Measurements from ENCODE around the gene LEFTY2.

DNA sequence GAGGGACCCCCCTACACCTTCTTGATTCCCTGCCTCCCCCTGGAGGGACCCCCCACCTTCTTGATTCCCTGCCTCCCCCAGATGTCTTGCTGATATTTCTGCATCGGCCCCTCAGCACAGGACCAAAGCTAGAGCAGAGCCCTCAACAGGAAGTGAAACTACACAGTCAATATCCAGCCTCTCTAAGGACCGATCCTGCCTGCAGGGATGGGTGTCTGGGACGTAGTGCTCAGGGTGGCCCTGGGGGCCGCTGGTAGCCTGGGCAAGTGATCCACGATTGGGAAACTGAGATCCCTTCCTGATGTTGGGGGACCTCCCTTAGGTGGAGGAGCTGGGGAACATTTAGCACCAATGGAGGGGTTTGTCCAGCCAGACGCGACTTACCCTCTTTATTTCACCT is 3.9 kb upstream of the LEFTY2 start:
- TF ChIP-seq, protein P1, sequence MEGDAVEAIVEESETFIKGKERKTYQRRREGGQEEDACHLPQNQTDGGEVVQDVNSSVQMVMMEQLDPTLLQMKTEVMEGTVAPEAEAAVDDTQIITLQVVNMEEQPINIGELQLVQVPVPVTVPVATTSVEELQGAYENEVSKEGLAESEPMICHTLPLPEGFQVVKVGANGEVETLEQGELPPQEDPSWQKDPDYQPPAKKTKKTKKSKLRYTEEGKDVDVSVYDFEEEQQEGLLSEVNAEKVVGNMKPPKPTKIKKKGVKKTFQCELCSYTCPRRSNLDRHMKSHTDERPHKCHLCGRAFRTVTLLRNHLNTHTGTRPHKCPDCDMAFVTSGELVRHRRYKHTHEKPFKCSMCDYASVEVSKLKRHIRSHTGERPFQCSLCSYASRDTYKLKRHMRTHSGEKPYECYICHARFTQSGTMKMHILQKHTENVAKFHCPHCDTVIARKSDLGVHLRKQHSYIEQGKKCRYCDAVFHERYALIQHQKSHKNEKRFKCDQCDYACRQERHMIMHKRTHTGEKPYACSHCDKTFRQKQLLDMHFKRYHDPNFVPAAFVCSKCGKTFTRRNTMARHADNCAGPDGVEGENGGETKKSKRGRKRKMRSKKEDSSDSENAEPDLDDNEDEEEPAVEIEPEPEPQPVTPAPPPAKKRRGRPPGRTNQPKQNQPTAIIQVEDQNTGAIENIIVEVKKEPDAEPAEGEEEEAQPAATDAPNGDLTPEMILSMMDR (IDR thresholded peaks at IDR 0.05) = no peak
- TF ChIP-seq EZH2 (IDR thresholded peaks at IDR 0.05) = no peak
- TF ChIP-seq EZH2phosphoT487 (IDR thresholded peaks at IDR 0.05) = no peak

Data from neural progenitor cell (in vitro differentiated cells).